Activated naive CD8-positive, alpha-beta T cell treated with anti-CD3 and anti-CD28 coated beads, Interleukin-2, amount 50 U/mL, for 16 hours (primary cell): ENCODE results near the gene SLC16A5.
"Not testable (repeated sequence)": the region's sequence is repeated elsewhere in the genome, so short reads cannot be mapped to it uniquely, and the experiment has no call there.

ENCODE experiments used
- DNase-seq: peaks from one replicate; pipeline ENCODE4 v3.0.0-alpha.2; 2020; ENCODE audit warnings: low read depth, low spot score

The SLC16A5 gene

DNA sequence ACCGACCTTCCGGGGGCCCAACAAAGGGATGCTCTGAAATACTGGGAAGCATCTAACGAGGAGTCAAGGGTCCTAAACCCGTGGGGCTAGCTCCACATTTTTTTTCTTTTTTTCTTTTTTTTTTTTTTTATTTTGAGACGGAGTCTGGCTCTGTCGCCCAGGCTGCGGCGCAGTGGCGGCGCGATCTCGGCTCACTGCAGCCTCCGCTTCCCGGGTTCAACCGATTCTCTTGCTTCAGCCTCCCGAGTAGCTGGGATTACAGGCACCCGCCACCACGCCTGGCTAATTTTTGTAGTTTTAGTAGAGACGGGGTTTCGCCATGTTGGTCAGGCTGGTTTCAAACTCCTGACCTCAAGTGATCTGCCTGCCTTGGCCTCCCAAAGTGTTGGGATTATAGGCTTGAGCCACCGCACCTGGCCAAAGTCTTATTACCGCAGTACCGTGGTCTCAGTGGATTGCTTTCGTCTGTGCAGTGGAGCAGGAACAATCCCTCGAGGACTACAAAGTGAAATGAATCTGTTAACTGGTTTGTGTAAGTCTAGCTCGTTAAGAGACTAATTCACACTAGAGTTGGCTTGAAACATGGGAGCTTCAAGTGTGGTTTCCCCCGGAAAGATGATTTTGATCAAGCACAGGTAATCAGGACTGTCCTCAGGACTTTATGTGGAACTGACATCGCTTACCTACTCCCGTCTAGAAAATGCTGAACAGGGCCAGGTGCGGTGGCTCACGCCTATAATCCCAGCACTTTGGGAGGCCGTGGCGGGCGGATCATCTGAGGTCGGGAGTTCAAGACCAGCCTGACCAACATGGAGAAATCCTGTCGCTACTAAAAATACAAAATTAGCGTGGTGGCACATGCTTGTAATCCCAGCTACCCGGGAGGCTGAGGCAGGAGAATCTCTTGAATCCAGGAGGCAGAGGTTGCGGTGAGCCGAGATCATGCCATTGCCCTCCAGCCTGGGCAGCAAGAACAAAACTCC, 44.6 kb downstream of the SLC16A5 start:
- DNase-seq, result not testable (repeated sequence)

DNA sequence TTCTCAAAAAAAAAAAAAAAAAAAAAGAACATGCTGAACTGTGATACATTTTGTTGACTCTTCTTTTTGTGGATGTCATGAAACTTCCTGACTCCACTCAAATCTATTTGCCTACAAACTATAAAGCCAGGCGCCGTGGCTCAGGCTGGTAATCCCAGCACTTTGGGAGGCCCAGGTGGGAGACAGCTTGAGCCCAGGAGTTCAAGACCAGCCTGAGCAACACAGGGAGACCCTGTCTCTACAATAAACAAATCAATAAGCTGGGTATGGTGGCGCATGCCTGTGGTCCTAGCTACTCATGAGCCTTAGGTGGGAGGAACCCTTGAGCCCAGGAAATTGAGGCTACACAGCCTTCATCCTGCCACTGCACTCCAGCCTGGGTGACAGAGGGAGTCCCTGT, 45.2 kb downstream of the SLC16A5 start:
- DNase-seq, result no peak

DNA sequence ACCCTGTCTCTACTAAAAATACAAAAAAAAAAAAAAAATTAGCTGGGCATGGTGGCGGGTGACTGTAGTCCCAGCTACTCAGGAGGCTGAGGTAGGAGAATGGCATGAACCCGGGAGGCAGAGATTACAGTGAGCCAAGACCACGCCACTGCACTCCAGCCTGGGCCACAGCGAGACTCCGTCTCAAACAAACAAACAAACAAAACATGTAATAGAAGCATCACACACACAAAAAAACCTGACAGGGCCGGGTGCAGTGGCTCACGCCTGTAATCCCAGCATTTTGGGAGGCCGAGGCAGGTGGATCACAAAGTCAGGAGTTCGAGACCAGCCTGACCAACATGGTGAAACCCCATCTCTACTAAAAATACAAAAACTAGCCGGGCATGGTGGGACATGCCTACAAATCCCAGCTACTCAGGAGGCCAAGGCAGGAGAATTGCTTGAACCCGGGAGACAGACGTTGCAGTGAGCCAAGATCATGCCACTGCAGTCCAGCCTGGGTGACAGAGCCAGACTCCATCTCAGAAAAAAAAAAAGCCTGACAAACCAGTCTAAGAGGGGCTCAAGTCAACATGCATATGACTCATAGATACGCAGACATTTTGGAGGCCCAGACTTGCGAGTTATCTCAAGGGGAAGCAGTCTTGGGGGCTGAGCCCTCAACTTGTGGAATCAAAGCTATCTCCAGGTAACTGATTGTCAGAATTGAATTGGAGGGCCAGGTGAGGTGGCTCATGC, 46.0 kb downstream of the SLC16A5 start:
- DNase-seq, result not testable (repeated sequence)

DNA sequence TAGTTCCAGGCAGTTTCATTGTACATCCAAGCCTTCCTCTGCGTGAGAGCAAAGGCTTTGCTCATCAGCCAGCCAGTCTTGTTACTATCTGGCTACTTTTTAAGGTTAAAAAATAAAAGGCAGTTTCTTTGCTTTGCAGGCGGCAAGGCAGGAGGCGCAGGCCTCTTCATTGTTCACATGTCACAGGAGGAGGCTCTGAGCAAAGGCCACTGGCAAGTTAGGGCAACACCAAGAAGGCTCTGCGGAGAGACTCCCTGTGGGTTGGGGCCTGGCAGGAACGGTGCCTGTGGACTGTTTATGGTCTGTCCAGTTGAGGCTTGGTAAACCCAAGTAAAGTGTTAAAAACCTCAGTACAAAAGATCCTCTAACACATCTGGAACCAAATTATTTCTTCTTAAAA, 47.7 kb downstream of the SLC16A5 start:
- no peak for DNase-seq

DNA sequence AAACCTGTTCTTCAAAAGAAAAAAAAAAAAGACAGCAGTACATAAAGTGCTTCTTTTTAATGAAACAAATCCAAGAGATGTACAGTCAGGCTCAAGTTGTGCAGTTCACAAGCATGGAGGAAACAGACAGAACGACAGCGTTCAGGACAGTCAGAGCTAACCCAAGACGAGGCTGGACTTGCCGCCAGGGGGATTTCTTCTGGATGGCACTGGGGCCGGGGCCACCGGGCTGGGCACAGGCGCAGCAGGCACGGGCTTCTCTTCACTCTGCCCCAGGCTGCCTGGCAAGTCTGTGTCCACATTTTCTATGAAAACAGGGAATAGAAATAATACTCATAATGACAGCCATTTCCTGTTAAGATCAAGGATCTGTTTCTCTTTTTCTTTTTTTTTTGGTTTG, 48.2 kb downstream of the SLC16A5 start:
- DNase-seq, result no peak

DNA sequence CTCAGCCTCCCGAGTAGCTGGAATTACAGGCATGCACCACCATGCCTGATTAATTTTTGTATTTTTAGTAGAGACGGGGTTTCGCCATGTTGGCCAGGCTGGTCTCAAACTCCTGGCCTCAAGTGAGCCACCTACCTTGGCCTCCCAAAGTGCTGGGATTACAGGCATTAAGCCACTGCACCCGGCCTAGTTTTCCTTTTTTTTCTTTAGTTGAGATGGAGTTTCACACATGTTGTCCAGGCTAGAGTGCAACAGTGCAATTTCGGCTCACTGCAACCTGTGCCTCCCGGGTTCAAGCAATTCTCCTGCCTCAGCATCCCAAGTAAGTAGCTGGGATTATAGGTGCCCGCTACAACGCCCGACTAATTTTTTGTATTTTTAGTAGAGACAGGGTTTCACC, 50.0 kb downstream of the SLC16A5 start:
- not testable (repeated sequence) for DNase-seq

DNA sequence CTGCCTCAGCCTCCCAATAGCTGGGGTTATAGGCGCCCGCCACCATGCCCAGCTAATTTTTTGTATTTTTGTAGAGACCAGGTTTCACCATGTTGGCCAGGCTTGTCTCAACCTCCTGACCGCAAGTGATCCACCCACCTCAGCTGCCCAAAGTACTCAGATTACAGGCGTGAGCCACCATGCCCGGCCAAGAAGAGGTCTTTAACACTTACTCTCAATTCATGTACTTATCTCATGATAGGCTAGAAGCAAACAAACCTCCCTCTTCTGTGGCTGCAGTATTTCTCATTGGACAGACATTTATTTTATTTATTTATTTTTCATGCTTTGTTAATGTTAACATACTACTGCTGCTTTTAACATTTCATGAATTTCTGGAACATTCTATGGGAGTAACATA, 50.8 kb downstream of the SLC16A5 start:
- no peak for DNase-seq

DNA sequence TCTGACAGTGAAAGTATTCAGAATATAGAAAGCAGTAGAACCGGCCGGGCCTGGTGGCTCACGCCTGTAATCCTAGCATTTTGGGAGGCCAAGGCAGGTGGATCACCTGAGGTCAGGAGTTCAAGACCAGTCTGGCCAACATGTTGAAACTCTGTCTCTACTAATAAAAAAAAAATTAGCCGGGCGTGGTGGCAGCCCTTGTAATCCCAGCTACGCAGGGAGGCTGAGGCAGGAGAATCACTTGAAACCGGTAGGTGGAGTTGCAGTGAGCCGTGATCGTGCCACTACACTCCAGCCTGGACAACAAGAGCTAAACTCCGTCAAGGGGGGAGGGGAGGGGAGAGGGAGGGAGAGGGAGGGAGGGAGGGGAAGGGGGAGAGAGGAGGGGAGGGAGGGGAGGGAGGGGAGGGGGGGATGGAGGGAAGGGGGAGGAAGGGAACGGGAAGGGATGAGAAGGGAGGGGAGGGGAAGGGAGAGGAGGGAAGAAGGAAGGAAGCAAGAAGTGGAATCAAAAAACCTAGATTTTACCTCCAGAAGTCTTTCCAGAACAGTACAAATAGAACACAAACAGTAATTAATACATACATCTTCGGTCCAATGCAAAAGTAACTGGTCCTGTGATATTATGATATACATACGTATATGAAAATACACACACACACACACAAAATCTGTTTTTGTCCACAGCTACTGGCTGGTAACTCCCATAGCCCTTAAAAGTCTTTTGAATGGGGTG, 54.6 kb downstream of the SLC16A5 start:
- DNase-seq, result no peak

DNA sequence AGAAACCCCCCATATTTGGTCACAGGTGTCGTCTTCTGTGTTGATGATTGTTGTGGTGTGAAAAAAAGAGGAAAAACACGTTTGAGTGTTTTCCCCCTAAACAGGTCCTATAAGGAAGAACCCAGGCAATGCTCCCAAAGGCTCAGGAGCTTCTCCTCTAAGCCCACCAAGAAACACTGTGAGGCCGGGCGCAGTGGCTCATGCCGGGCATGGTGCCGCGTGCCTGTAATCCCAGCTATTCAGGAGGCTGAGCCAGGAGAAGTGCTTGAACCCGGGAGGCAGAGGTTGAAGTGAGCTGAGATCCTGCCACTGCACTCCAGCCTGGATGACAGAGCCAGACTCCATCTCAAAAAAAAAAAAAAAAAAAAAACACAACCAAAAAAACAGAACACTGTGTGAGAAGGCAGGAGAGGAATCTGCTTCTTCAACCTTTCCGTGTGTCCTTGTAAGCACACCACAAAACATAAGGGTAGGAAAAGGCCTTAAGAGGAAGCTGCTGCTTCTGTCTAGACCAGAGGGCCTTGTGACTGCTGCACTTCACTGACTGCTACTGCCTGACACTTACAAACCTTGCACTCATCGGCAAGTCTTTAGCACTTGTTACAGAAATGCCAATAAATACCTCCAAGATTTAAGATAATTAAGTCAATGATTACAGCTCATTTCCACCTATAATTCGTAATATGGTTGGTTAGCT, 57.2 kb downstream of the SLC16A5 start:
- DNase-seq, result no peak

DNA sequence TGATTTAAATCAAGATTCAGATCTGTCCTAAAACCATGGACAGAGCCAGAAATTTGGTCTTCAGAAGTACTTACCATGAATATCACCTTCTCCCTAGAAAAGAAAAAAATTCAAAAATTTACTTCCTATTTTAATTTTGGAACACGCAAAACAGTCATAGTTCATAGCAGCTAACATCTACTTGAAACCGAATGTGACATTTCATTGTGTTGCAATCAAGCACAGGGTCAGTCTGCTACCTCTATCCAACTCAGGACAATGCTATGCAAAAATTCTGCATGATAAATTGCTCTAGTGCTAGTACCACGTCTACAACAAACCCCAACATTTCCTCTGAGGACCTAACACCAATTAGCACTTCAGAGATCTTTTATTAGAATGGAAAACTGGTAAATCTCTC, 58.8 kb downstream of the SLC16A5 start:
- DNase-seq, result no peak

DNA sequence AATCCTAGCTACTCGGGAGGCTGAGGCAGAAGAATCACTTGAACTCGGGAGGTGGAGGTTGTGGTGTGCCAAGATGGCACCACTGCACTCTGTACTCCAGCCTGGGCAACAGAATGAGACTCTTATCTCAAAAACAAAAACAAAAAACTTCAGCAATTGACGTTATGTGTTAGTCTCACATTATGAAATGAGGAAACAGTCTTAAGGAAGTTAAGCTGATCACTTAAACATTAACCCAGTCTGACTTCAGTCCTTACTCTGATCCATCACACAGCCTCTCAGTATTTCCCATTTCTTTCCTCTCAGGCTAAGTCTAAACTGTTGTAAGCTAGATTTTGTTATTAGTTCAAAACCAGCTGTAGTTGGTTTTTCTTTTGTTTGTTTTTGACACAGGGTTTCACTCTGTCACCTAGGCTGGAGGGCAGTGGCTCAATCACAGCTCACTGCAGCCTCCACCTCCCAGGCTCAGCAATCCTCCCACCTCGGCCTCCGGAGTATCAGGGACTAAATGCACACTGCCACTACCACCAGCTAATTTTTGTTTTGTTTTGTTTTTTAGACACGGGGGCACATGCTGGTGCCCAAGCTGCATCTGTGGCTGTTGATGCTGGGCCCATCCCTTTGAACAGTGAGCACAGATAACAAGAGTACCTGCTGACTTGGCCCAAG, 60.3 kb downstream of the SLC16A5 start:
- no peak for DNase-seq

DNA sequence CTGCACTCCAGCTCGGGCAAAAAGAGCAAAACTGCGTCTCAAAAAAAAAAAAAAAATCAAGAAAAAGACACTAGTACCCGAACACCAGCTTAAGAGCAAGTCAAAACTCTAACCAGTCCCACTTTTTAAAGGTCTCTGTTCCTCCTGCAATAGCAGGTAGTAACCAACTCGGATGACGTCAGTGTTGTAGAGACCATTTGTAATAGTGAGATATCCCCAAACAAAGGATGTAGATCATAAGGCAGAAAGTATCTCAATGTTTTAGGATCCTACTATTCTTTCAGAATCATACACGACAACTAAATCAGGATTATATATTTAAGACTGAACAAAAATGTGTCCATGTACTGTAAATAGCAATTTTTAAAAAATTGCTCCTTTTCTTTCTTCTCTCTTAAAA, 64.2 kb downstream of the SLC16A5 start:
- DNase-seq, result no peak

DNA sequence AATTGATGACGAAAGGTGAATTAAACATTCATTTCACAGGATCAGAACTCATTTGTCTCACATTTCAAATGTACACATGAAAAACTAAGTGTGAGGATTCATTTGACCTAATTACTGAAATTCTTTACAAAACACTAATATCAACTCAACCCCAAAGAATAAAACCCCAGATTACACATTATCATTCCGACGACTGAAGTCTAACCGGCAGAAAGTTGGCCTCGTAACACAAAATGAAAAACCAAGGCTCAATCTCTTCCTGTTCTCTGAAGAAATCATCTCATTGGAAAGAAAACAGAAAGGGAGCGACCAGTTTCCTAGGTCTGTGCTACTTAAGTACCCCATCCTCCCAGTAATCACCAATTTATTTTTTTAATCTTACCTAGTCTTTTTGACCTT, 64.8 kb downstream of the SLC16A5 start:
- no peak for DNase-seq

DNA sequence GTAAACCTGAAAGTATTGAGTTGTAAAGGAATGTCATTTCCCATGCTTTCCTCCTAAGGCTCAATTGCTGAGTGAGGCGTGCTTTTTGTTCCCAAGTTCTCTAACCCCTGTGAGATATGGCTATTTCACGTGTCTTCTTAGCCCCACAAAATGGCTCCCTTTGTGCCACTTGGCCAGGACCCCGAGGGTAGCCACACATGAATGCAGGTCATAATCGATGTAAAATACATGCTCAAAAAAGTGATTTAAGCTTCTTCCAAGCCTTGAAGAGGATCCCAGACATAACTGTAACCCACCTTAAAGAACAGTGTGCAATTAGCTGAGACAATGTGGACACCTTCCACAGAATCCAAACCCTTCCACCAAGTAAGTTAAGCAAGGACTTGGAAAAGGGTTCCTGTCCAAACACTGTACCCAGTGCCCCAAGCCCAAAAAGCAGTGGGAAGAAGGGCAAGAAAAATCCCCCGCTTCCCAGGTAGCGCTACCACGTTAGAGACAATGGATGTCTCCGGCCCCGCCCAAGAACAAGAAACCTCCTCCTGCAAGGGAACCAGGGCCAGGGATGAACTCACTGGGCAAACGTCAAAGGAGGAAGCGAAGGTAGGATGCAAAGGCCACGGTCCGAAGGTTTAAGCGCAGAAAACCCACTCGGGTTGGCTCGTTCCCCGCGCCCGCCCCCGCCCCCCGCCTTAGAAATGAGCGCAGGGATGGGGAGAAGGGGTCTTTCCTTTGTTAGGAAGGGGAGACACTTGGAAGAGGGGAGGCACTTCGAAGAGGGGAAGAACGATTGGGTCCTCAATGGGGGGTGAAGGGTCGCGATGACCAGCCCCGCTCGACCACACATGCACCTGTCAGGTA, 65.4 kb downstream of the SLC16A5 start:
- DNase-seq, result no peak

DNA sequence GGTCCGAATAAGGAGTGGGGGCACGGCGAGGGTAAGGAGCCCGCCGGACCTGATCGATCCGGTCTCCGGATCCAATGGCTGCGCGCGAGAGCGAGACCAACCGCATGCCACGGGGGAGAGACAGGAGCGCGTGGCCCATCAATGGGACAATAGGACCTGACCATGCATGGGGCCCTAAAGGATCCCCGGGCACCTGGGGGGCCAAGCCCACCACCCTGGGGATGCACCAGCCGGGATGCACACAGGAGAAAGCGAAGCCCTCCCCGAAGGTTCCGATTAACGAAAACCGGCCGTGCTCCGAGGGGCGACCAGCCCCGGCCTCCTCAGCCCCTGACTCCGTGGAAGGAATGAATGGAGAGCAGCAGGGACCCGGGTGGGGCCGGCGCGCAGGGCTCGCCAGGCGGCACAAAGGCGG, 66.0 kb downstream of the SLC16A5 start:
- no peak for DNase-seq

DNA sequence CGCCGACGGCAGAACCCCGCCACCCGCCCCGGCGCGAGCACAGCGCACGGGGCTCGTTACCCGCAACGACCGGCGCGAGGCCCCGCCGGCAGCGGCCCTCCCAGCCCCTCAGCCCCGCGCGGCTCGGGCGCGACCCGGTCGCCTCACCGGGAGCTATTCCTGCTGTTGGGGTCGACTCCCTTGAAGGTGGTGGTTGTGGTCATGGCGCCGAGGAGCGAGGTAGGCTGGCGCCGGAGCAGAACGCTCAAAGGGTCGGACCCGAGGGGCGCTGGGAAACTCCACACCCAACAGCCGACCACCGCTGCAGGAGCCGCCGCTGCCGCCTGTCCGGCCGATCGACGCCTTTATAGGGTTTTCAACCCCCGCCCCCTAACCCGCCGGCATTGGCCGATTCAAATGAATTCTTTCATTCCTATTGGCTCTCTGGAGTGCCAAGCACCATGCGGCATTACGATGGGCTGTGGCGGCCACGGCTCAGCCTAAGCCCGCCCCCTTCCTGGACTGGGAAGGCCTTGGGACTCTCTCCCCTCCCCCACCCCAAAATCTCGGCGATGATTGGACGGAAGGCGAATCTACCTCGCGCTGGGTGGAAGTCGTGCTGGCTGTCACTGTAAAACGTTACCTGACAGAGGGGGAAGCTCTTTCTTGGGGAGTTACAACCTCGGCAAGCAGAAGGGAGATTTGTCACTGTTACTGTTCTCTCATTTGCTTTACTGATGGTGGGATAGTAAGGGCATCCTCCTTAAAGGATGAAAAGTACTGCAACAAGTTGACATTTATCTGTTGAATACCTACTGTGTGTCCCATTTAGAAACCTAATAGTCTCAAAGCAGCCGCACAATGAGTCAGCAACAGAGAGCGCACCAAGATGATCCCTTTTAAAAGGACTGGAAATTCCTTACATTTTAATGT, 66.7 kb downstream of the SLC16A5 start, which contains the start of gene JPT1:
Gene JPT1, minus strand, starts transcription at position 318 of the 912 bp plus-strand sequence. Its CDS starts 115 bp downstream, at position 203.
- DNase-seq, result peak; percentile 94

DNA sequence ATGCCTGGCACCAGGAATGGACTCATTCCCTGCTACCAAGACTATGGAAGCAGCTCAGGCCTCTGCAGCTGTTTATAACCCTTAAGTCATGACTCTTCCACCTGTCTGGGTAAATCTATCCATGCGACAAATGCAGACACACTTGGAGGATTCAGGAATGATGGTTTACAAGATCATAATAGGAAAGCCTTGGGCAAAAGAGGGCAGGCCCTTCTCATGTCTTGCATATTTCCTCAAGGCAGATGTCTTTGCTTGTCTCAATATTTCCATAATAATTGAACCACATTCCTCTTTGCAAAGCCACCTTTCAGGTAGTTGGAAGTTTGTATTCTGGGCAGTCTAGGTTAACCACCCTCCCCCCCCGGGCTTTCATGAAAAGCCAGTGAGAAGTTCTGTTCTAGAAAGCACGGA, 67.4 kb downstream of the SLC16A5 start:
- DNase-seq, result no peak
